Epithelial cell of proximal tubule (primary cell): Measurements from ENCODE around the gene NUMB. TPM values are rescaled to one million over a fixed set of nuclear protein-coding genes. Genes with fewer than 3 reads are reported as not detected.

Experiments used
- DNase-seq: peaks from one replicate; pipeline ENCODE4 v3.0.0-alpha.2; 2011; ENCODE audit warnings: low read depth
- H3K4me3 ChIP-seq: 2 replicates; pipeline ENCODE4 v1.5.1; 2011; ENCODE audit warnings: low read depth, mild to moderate bottlenecking, low read length
- total RNA-seq: library from RNA; depleted of rRNA; stranded (reverse); fragments of >200 nt; gene quantifications from 2 replicates; pipeline ENCODE4 v1.2.3, GENCODE V29; 2015
- TF ChIP-seq, protein P1 (sequence below): conservative IDR thresholded peaks from 2 replicates; pipeline ENCODE4 v1.5.1; 2012; ENCODE audit warnings: low read depth, mild to moderate bottlenecking, low read length

Gene NUMB
- total RNA-seq, 1 donor from 2014 or later = 23.1 TPM

DNA sequence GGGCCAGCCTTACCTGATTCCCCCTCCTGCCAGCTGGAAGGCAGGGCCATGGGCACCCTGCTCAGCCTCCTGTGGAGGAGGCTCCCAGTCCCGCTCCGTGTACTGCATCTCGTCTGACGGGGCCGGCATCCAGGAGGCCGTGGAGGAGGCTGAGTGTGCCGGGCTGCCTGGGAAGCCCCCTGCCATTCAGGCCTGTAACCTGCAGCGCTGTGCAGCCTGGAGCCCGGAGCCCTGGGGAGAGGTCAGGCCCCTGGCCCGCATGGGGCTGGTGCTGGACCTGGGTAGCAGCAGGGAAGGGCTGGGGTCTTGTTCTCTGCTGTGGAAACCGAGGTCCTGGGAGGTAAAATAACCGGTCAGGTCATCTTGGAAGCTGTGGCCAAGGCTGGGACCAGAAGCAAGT, 204.6 kb downstream of the NUMB start:
- TF ChIP-seq, protein P1, sequence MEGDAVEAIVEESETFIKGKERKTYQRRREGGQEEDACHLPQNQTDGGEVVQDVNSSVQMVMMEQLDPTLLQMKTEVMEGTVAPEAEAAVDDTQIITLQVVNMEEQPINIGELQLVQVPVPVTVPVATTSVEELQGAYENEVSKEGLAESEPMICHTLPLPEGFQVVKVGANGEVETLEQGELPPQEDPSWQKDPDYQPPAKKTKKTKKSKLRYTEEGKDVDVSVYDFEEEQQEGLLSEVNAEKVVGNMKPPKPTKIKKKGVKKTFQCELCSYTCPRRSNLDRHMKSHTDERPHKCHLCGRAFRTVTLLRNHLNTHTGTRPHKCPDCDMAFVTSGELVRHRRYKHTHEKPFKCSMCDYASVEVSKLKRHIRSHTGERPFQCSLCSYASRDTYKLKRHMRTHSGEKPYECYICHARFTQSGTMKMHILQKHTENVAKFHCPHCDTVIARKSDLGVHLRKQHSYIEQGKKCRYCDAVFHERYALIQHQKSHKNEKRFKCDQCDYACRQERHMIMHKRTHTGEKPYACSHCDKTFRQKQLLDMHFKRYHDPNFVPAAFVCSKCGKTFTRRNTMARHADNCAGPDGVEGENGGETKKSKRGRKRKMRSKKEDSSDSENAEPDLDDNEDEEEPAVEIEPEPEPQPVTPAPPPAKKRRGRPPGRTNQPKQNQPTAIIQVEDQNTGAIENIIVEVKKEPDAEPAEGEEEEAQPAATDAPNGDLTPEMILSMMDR = no peak
- H3K4me3 ChIP-seq = no peak overlapping the region

DNA sequence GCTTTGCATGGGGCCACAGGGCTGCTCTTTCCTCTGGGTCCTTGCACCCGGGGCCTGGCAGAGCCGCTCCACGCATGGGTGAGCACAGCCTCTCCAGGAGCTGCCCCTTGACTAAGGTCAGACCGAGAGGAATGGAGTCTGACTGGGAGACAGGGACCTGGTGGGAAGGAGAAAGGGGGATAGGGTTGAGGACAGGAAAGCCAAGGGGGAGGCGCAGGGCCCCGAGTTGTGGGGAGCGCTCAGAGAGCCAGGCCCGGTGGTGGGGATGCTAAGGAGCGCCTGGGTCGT, 205.1 kb downstream of the NUMB start:
- TF ChIP-seq, protein P1 = no peak
- H3K4me3 ChIP-seq = no peak overlapping the region
- no peak for DNase-seq

More for the DNA sequence above, 204.6 kb downstream of the NUMB start:
- DNase-seq = no peak

DNA sequence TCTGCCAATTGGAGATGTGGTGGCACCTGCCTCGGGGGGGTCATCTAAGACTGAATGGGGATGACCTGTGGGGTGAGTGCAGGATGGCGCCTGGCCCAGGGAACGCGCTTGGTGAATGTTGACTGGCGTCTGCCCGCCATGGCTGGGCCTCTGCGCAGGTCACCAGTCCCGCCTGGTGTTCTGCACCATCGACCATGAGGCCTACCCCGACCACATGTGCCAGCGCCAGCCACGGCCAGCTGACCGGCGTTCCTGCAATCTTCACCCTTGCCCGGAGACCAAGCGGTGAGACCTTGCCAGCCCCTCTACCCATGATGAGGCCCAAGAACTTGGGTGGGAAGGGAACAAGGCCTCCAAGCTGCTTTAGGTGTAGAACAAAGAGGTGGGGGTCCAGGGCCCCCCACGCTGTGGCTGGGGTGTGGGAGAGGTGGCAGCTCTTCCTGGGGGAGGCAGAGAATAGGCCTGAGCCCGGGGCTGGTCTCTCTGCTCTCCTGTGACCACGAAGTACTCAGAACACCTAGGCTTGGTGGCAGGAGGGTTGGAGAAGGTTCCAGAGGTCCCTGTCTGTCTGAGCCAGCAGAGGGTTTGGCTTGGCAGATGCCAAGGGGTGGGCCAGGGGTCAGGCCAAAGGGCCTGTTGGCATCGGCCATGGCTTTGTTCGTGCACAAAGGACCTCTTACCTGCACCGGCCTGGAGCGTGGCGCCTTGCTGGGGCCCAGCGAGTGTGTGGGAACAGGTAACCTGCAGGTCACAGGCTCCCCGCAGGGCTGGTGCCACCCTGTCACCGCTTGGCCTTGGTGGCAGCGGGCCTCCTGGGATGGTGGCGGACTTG, 205.6 kb downstream of the NUMB start:
- no peak for DNase-seq
- TF ChIP-seq, protein P1 = no peak
- H3K4me3 ChIP-seq = no peak overlapping the region

DNA sequence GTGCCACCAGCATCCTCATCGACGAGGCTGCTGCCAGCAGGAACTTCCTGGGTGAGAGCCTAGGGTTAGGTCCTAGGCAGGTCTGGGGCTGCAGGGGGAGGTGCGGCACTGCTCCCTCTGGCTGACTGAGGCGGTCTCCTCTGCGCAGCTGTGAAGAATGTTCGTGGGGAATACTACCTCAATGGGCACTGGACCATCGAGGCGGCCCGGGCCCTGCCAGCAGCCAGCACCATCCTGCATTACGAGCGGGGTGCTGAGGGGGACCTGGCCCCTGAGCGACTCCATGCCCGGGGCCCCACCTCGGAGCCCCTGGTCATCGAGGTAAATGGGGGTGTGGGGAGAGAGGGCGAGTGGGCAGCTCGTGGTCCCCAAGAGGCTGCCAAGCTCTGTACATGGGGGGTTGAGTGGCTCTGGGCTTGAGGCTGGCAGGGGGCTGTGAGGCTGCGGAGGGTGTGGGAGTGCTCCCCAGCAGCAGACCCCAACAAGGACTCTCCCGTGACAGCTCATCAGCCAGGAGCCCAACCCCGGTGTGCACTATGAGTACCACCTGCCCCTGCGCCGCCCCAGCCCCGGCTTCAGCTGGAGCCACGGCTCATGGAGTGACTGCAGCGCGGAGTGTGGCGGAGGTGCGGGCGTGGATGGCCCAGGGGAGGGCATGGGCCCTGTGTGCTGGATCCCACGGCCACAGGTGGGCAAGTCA, 206.7 kb downstream of the NUMB start:
- no peak overlapping the region for H3K4me3 ChIP-seq
- TF ChIP-seq, protein P1 = no peak
- no peak for DNase-seq

DNA sequence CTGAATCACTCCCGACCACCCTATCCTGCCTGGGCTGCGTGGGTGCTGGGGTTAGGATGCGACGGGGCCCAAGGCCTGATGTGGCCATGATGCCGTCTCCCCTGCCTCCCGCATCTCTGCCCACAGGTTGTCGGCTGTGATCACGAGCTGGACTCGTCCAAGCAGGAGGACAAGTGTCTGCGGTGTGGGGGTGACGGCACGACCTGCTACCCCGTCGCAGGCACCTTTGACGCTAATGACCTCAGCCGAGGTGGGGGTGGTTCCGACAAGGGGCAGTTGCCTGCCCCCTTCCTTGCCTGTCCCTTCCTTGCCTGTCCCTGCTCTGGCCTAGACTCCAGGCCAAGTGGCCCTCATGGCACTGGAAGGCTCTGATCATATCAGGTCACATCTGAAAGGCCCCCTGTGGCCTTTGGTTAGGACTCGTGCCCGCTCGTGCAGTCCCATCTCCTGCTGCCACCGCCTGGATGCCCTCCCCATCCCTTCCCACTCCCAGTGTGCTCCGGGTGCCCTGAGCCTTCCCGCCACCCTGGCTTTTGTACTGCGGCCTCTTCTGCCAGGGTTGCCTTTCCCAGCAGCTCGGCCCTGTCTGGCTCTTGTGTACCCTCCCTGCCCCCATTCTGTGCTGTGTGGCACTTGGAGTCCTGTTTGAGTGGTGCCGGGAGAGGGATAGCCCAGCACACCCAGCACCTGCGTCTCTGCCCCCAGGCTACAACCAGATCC, 207.4 kb downstream of the NUMB start:
- TF ChIP-seq, protein P1 = no peak
- DNase-seq = no peak
- H3K4me3 ChIP-seq = no peak overlapping the region

DNA sequence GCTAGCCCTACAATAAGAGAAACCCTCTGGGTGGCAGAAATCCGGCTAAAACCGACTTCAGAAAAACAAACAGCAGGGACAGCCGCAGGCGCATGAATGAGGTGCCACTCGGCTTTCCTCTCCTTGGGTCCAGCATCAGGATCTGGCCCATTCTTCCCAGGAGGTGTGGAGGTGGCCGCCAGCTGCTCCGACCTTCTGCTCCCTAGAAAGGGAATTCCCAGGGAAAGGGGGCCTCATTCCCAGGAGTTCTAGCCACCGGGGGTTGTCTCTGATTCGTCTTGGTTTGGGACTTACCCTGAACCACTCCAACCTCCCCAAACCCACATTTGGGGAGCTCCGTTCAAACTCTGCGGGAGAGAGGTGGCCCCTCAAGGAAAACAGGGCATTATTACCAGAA, 208.0 kb downstream of the NUMB start:
- DNase-seq = no peak
- no peak overlapping the region for H3K4me3 ChIP-seq
- TF ChIP-seq, protein P1 = no peak
